Sciatic nerve (tissue), 2 donors: ENCODE measurements around the gene PSORS1C1. TPM values are rescaled to one million over a fixed set of nuclear protein-coding genes. Genes with fewer than 3 reads are reported as not detected.
A peak's percentile ranks its signal among the peaks of the same experiment; 100 is the strongest.
"Not testable (repeated sequence)": the region's sequence is repeated elsewhere in the genome, so short reads cannot be mapped to it uniquely, and the experiment has no call there.

ENCODE experiments used
- ATAC-seq: fragments of 200-7000 bp; cut with Tn5 transposase; one replicate; pipeline ENCODE4 v1.9.1; 2020; ENCODE audit warnings: mild to moderate bottlenecking, moderate library complexity
- DNase-seq: peaks from one replicate; pipeline ENCODE4 v3.0.0-alpha.2; 2020; ENCODE audit warnings: low spot score
- intact Hi-C: fragments of 100-400 bp; cut with DNase I; formaldehyde crosslinking; loops from one replicate; pipeline ENCODE4 v1.14.2; 2022
- total RNA-seq: library from RNA; stranded (reverse); fragmentation: NEBNext Ultra II Directional; extraction: Animal tissue kit (Norgen Biotek cat#: 25700); gene quantifications from one replicate; pipeline ENCODE4 v1.2.1, GENCODE V29; 2021
- donor health status: DM: no; HTN: no; CAD: no.
- donor health status: DM: no; HTN: no; CAD: no.

PSORS1C1 gene
- total RNA-seq = 0.62 TPM

GRCh38 chr6:31114541-31114878 lies at the start of gene PSORS1C1:
Gene PSORS1C1, plus strand, starts transcription at chr6:31114800. Its CDS starts 14,833 bp downstream, at chr6:31129633.
- ATAC-seq (peak; percentile 88), DNase-seq (no peak)
- intact Hi-C loops = no loop called here

GRCh38 chr6:31065556-31065955 lies 49.0 kb upstream of the PSORS1C1 start:
- DNase-seq (no peak), ATAC-seq (no peak)
- intact Hi-C loops = loop anchor here (10.0 kb wide), 1 partner anchor 131 kb away; the partner anchor contains the start of gene SFTA2

- not testable (repeated sequence) for DNase-seq, ATAC-seq
- intact Hi-C loops = loop anchor here (10.0 kb wide), 1 partner anchor 132 kb away; the partner anchor contains the start of gene SFTA2
These were observed 47.6 kb upstream of the PSORS1C1 start for GRCh38 chr6:31067028-31067427.

- intact Hi-C loops = loop anchor here (10.0 kb wide), 1 partner anchor 133 kb away; the partner anchor contains the start of gene SFTA2
- DNase-seq, ATAC-seq: not testable (repeated sequence)
These were observed 46.5 kb upstream of the PSORS1C1 start for GRCh38 chr6:31067891-31068668.

- intact Hi-C loops = loop anchor here (10.0 kb wide), 1 partner anchor 134 kb away; the partner anchor contains the start of gene SFTA2
- ATAC-seq (peak; percentile 86), DNase-seq (peak; percentile 86)
These were observed 45.8 kb upstream of the PSORS1C1 start for GRCh38 chr6:31068669-31069340.

GRCh38 chr6:31070711-31071197 lies 43.8 kb upstream of the PSORS1C1 start:
- ATAC-seq (peak; percentile 86), DNase-seq (no peak)
- intact Hi-C loops = loop anchor here (5.0 kb wide), 1 partner anchor 243 kb away; no protein-coding TSS in a partner anchor

- ATAC-seq = no peak
- DNase-seq = no peak
- intact Hi-C loops = loop anchor here (5.0 kb wide), 1 partner anchor 247 kb away; no protein-coding TSS in a partner anchor
These were observed 40.2 kb upstream of the PSORS1C1 start for GRCh38 chr6:31074401-31074800.

- no peak for ATAC-seq
- intact Hi-C loops = loop anchor here (5.0 kb wide), 1 partner anchor 158 kb away; no protein-coding TSS in a partner anchor
- no peak for DNase-seq
These were observed 39.1 kb upstream of the PSORS1C1 start for GRCh38 chr6:31075528-31075927.

GRCh38 chr6:31076611-31077010 lies 38.0 kb upstream of the PSORS1C1 start:
- no peak for ATAC-seq

GRCh38 chr6:31079656-31080261 lies 34.8 kb upstream of the PSORS1C1 start:
- DNase-seq (peak; percentile 81), ATAC-seq (peak; percentile 84)
- intact Hi-C loops = loop anchor here (5.0 kb wide), 1 partner anchor 162 kb away; no protein-coding TSS in a partner anchor

More at GRCh38 chr6:31076611-31077010, 38.0 kb upstream of the PSORS1C1 start:
- DNase-seq = no peak
- intact Hi-C loops = loop anchor here (5.0 kb wide), 1 partner anchor 159 kb away; no protein-coding TSS in a partner anchor

- DNase-seq (no peak), ATAC-seq (no peak)
- intact Hi-C loops = no loop called here
These were observed 32.7 kb upstream of the PSORS1C1 start for GRCh38 chr6:31081872-31082271.

- DNase-seq (no peak), ATAC-seq (no peak)
- intact Hi-C loops = no loop called here
These were observed 30.8 kb upstream of the PSORS1C1 start for GRCh38 chr6:31083742-31084354.

GRCh38 chr6:31086788-31087440 lies 27.7 kb upstream of the PSORS1C1 start:
- ATAC-seq (no peak), DNase-seq (no peak)
- intact Hi-C loops = no loop called here

- DNase-seq = peak; percentile 94
- peak; percentile 96 for ATAC-seq
- intact Hi-C loops = no loop called here
These were observed 27.0 kb upstream of the PSORS1C1 start for GRCh38 chr6:31087494-31088089.

- ATAC-seq = no peak
- intact Hi-C loops = no loop called here
- DNase-seq = no peak
These were observed 24.2 kb upstream of the PSORS1C1 start for GRCh38 chr6:31090275-31090972.

GRCh38 chr6:31090973-31091364 lies 23.6 kb upstream of the PSORS1C1 start:
- intact Hi-C loops = no loop called here

GRCh38 chr6:31091680-31092079 lies 22.9 kb upstream of the PSORS1C1 start:
- intact Hi-C loops = no loop called here
- no peak for ATAC-seq

More at GRCh38 chr6:31090973-31091364, 23.6 kb upstream of the PSORS1C1 start:
- no peak for DNase-seq
- no peak for ATAC-seq

More at GRCh38 chr6:31091680-31092079, 22.9 kb upstream of the PSORS1C1 start:
- DNase-seq = no peak
